ENCODE results near the gene SPTBN1.

GRCh38 chr2:54653572-54654204 is 197.6 kb downstream of the SPTBN1 start:
- TF ChIP-seq CTCF (IDR thresholded peaks at IDR 0.05) (no peak), POLR2A (IDR thresholded peaks at IDR 0.05) (no peak)

All from gastroesophageal sphincter (tissue), 3 donors.